ENCODE results near the gene TRPM4. TPM values are rescaled to one million over a fixed set of nuclear protein-coding genes. Genes with fewer than 3 reads are reported as not detected.

TRPM4 gene
- total and polyA plus RNA-seq, 2 donors (not counting 3 experiments of a cell fraction or from before 2014, with no cell fraction given), result 17.6 to 38.9 TPM

- Histone ChIP-seq H3K9ac (replicated peaks; ENCODE audit: extremely low read depth, insufficient read depth, low read length) (no peak overlapping the region), H3K4me3 (replicated peaks in 1 of 3; ENCODE audit: insufficient read depth in 1 of 3, low read depth in 1 of 3, low read length in 3 of 3) (no peak overlapping the region), H3K9me3 (replicated peaks; ENCODE audit: control insufficient read depth, insufficient read depth, low read length) (no peaks in the 10 kb centered on the region), H3K4me2 (ENCODE audit: insufficient read depth, low read length) (no peak overlapping the region), H2AFZ (ENCODE audit: low read depth, low read length) (no peak overlapping the region), H3K9me1 (replicated peaks; ENCODE audit: control insufficient read depth, extremely low read depth, insufficient read depth, low read length) (no peaks in the 10 kb centered on the region), H3K4me1 (ENCODE audit: control insufficient read depth, extremely low read depth, insufficient read depth, low read length) (peaks cover 9% of the 10 kb centered on the region), H3K79me2 (ENCODE audit: control insufficient read depth, insufficient read depth, low read length) (no peaks in the 10 kb centered on the region), H4K20me1 (replicated peaks; ENCODE audit: control insufficient read depth, extremely low read depth, insufficient read depth, low read length) (no peaks in the 10 kb centered on the region), H3K27ac (ENCODE audit: insufficient read depth, low read depth, low read length) (no peak overlapping the region), H3K27me3 (ENCODE audit: control insufficient read depth in 2 of 2, insufficient read depth in 2 of 2, low read length in 2 of 2) (no peaks in the 10 kb centered on the region), H3K36me3 (ENCODE audit: control insufficient read depth in 2 of 2, extremely low read depth in 1 of 2, insufficient read depth in 2 of 2, low read length in 2 of 2) (peaks cover 0 to 4% of the 10 kb centered on the region in 2 experiments)
- DNase-seq (ENCODE audit: low read depth, low spot score) (no peak), FAIRE-seq (no peak)
- intact Hi-C loops (cut with micrococcal nuclease) (loop anchor here (5.0 kb wide), 1 partner anchor 79 kb away; the partner anchor contains the start of genes C19orf73 and PPFIA3), dilution Hi-C loops (cut with MboI; ENCODE audit: extremely low pct_ligation_motif_present, low sequenced_read_pairs) (no loop called here)
- ChIA-PET POLR2A (no interaction called here), CTCF (interaction anchor here (1.2 to 4.8 kb wide), 6 partner anchors 10 to 100 kb away, joined by 3 to 164 read pairs (median 48); partner anchors contain the start of gene LIN7B)
- BruUV-seq (replicated peaks), result no TSS peak
- no peak for TF ChIP-seq GATA2 (IDR thresholded peaks at IDR 0.05; ENCODE audit: insufficient read depth, insufficient read length, low read depth, low read length)
- no peak for TF ChIP-seq EZH2 (IDR thresholded peaks at IDR 0.05; ENCODE audit: borderline replicate concordance, low read depth, low read length, severe bottlenecking)
- no peak for TF ChIP-seq CTCF (IDR thresholded peaks at IDR 0.05; ENCODE audit: extremely low read depth in 1 of 2, insufficient read depth in 1 of 2, low read depth in 1 of 2, low read length in 2 of 2)
- TF ChIP-seq FOS (IDR thresholded peaks at IDR 0.05; ENCODE audit: borderline replicate concordance, insufficient read depth, low read length), result no peak
- TF ChIP-seq JUN (IDR thresholded peaks at IDR 0.05; ENCODE audit: borderline replicate concordance, insufficient read depth, insufficient read length, low read depth), result no peak
- TF ChIP-seq POLR2AphosphoS5 (IDR thresholded peaks at IDR 0.05; ENCODE audit: insufficient read depth, low read depth, low read length), result no peak
- no peak for TF ChIP-seq MAX (IDR thresholded peaks at IDR 0.05; ENCODE audit: insufficient read depth, insufficient read length)
These were observed 39.1 kb downstream of the TRPM4 start for GRCh38 chr19:49196527-49197240.

All from endothelial cell of umbilical vein (primary cell).